Measurements from ENCODE around the gene SLC29A4. TPM values are rescaled to one million over a fixed set of nuclear protein-coding genes. Genes with fewer than 3 reads are reported as not detected.
"Not testable (repeated sequence)": the region's sequence is repeated elsewhere in the genome, so short reads cannot be mapped to it uniquely, and the experiment has no call there.

The SLC29A4 gene
- total RNA-seq, 1 experiment from 2014 or later: 27.7 TPM

DNA sequence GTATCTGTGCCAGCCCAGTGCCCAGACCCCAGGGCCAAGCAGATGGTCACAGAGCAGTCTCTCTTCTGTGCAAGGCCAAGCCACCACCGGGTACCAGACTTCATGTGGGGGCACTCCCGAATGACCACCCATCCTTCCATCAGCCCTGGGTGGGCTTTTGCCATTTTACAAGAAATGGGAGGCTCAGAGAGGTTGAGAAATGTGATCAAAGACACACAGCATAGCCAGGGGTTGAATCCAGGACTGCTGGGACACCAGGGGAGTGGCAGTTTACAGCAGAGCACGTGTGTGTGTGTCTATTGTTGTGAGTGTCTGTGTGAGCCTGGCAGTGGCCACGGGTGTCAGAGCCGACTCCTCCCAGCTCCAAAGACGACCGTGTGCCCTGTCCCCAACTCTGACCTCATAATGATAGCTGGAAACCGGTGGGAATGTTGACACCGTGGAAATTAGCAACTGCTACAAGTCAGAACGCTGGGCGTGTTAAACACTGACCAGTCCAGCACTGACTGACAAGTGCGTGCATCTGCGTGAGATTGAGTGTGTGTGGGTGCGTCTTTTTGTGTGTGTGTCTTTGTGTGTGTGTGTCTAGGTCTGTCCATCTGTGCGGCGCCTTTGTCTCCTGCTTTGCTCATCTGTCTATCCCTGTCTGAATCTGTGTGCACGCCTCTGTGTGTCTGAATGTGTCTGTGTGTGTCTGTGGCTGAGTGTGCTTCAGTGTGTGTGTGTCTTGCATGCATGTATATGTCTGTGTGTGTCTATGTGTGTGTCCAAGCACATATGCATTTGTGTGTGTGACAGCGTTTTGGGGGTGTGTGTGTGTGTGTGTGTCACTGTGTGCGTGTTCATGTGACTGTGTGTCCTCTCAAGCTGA, 17.2 kb upstream of the SLC29A4 start:
- no TSS peak for BruUV-seq (replicated peaks)
- ChIA-PET POLR2A (ENCODE audit: low non-redundant PET) (no interaction called here), CTCF (interaction anchor here (0.6 kb wide), 2 partner anchors 12 to 15 kb away, joined by 3 to 4 read pairs; no protein-coding TSS in a partner anchor)
- intact Hi-C loops (cut with micrococcal nuclease; ENCODE audit: unreplicated experiment): no loop called here
- Histone ChIP-seq H3K4me1 (ENCODE audit: insufficient read depth, low read length, poor library complexity, severe bottlenecking) (no peaks in the 10 kb centered on the region), H3K36me3 (ENCODE audit: insufficient read depth, low read length, poor library complexity, severe bottlenecking) (no peaks in the 10 kb centered on the region), H3K27ac (ENCODE audit: low read depth, low read length, poor library complexity, severe bottlenecking) (no peak overlapping the region), H3K27me3 (replicated peaks; ENCODE audit: insufficient read depth, low read depth, low read length, poor library complexity) (no peaks in the 10 kb centered on the region), H3K4me3 (ENCODE audit: low read depth, low read length, poor library complexity, severe bottlenecking) (no peak overlapping the region), H3K9me3 (ENCODE audit: low read depth, low read length, poor library complexity, severe bottlenecking) (no peaks in the 10 kb centered on the region)
- DNase-seq (ENCODE audit: low spot score): no peak
- TF ChIP-seq, protein P1, sequence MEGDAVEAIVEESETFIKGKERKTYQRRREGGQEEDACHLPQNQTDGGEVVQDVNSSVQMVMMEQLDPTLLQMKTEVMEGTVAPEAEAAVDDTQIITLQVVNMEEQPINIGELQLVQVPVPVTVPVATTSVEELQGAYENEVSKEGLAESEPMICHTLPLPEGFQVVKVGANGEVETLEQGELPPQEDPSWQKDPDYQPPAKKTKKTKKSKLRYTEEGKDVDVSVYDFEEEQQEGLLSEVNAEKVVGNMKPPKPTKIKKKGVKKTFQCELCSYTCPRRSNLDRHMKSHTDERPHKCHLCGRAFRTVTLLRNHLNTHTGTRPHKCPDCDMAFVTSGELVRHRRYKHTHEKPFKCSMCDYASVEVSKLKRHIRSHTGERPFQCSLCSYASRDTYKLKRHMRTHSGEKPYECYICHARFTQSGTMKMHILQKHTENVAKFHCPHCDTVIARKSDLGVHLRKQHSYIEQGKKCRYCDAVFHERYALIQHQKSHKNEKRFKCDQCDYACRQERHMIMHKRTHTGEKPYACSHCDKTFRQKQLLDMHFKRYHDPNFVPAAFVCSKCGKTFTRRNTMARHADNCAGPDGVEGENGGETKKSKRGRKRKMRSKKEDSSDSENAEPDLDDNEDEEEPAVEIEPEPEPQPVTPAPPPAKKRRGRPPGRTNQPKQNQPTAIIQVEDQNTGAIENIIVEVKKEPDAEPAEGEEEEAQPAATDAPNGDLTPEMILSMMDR (conservative IDR thresholded peaks at IDR 0.05; ENCODE audit: low read depth, low read length): no peak

- no peaks in the 10 kb centered on the region for H3K36me3 ChIP-seq (ENCODE audit: insufficient read depth, low read length, poor library complexity, severe bottlenecking)
- no peaks in the 10 kb centered on the region for H3K9me3 ChIP-seq (ENCODE audit: low read depth, low read length, poor library complexity, severe bottlenecking)
- H3K27me3 ChIP-seq (replicated peaks; ENCODE audit: insufficient read depth, low read depth, low read length, poor library complexity): no peaks in the 10 kb centered on the region
- ChIA-PET CTCF (interaction anchor here (0.6 kb wide), 1 partner anchor 13 kb away, joined by 4 read pairs; no protein-coding TSS in a partner anchor), POLR2A (ENCODE audit: low non-redundant PET) (no interaction called here)
- intact Hi-C loops (cut with micrococcal nuclease; ENCODE audit: unreplicated experiment): no loop called here
- no peaks in the 10 kb centered on the region for H3K4me1 ChIP-seq (ENCODE audit: insufficient read depth, low read length, poor library complexity, severe bottlenecking)
- H3K27ac ChIP-seq (ENCODE audit: low read depth, low read length, poor library complexity, severe bottlenecking): no peak overlapping the region
- TF ChIP-seq EZH2 (IDR thresholded peaks at IDR 0.05; ENCODE audit: borderline replicate concordance, low read depth, low read length, poor library complexity, severe bottlenecking): no peak
- TF ChIP-seq, protein P1 (conservative IDR thresholded peaks at IDR 0.05; ENCODE audit: low read depth, low read length): no peak
- peak; percentile 28 for DNase-seq (ENCODE audit: low spot score)
- BruUV-seq (replicated peaks): no TSS peak
- H3K4me3 ChIP-seq (ENCODE audit: low read depth, low read length, poor library complexity, severe bottlenecking): no peak overlapping the region
Observed at GRCh38 chr7:5266191-5267028, 16.3 kb upstream of the SLC29A4 start.

- H3K27ac ChIP-seq (ENCODE audit: low read depth, low read length, poor library complexity, severe bottlenecking); CTCF ChIA-PET; BruUV-seq (replicated peaks); H3K9me3 ChIP-seq (ENCODE audit: low read depth, low read length, poor library complexity, severe bottlenecking); H3K27me3 ChIP-seq (replicated peaks; ENCODE audit: insufficient read depth, low read depth, low read length, poor library complexity); intact Hi-C loops (cut with micrococcal nuclease; ENCODE audit: unreplicated experiment); POLR2A ChIA-PET (ENCODE audit: low non-redundant PET); H3K36me3 ChIP-seq (ENCODE audit: insufficient read depth, low read length, poor library complexity, severe bottlenecking); H3K4me3 ChIP-seq (ENCODE audit: low read depth, low read length, poor library complexity, severe bottlenecking); H3K4me1 ChIP-seq (ENCODE audit: insufficient read depth, low read length, poor library complexity, severe bottlenecking); DNase-seq (ENCODE audit: low spot score): not testable (repeated sequence)
Observed at GRCh38 chr7:5267829-5268228, 14.9 kb upstream of the SLC29A4 start.

DNA sequence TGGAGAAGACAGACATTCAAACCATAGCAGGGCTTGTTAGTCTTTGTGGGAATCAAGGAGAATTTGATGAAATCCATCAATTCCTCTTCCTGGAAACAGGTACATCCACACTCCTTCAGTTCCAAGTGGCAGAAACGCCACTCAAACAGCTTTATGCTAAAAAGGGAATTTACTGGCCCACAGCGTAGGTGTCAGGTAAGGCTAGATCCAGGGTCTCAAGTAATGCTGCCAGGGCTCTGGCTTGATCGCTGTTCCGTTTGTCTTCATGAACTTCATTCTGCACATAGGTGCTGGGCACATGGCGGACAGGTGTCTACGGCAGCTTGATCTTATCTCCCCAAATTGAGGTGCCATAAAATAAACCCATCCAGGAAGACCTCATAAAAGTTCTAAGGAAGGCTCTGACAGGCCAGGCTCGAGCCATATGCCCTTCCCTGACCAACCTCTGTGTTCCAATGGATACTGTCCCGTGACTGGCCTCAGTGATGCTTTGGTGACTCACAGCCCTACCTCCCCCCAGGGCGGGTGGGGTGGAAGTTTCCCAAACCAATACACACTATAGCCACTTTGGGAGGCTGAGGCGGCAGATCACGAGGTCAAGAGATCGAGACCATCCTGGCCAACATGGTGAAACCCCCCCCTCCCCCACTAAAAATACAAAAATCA, 12.6 kb upstream of the SLC29A4 start:
- H3K36me3 ChIP-seq (ENCODE audit: insufficient read depth, low read length, poor library complexity, severe bottlenecking); POLR2A ChIA-PET (ENCODE audit: low non-redundant PET); CTCF ChIA-PET; H3K9me3 ChIP-seq (ENCODE audit: low read depth, low read length, poor library complexity, severe bottlenecking); H3K4me3 ChIP-seq (ENCODE audit: low read depth, low read length, poor library complexity, severe bottlenecking); BruUV-seq (replicated peaks); intact Hi-C loops (cut with micrococcal nuclease; ENCODE audit: unreplicated experiment); H3K27ac ChIP-seq (ENCODE audit: low read depth, low read length, poor library complexity, severe bottlenecking); H3K27me3 ChIP-seq (replicated peaks; ENCODE audit: insufficient read depth, low read depth, low read length, poor library complexity); DNase-seq (ENCODE audit: low spot score); H3K4me1 ChIP-seq (ENCODE audit: insufficient read depth, low read length, poor library complexity, severe bottlenecking): not testable (repeated sequence)

All from A673 (cell line).